Cardiac muscle cell (in vitro differentiated cells and primary cell): ENCODE data around the gene FAM120A. TPM values are rescaled to one million over a fixed set of nuclear protein-coding genes. Genes with fewer than 3 reads are reported as not detected.

ENCODE experiments used
- DNase-seq, 2 donors: peaks; one replicate each; pipeline versions ENCODE4 v3.0.0 to v3.0.0-alpha.2; 2010 to 2017; ENCODE audit warnings: low read depth in 1 of 2, low spot score in 1 of 2
- H3K27ac ChIP-seq: fragments of 200-600 bp; sonication (generic); 2 replicates; pipeline ENCODE4 v1.5.1; 2016
- H3K27me3 ChIP-seq: fragments of 200-600 bp; sonication (generic); 2 replicates; pipeline ENCODE4 v1.6.0; 2016; ENCODE audit warnings: control low read depth
- H3K36me3 ChIP-seq: fragments of 200-600 bp; sonication (generic); 2 replicates; pipeline ENCODE4 v1.5.1; 2016; ENCODE audit warnings: control low read depth
- H3K4me1 ChIP-seq: fragments of 200-600 bp; sonication (generic); 2 replicates; pipeline ENCODE4 v1.8.1; 2017; ENCODE audit warnings: low read depth, mild to moderate bottlenecking, mixed run types
- H3K4me3 ChIP-seq: fragments of 200-600 bp; sonication (generic); 2 replicates; pipeline ENCODE4 v1.5.1; 2016; ENCODE audit warnings: mild to moderate bottlenecking
- H3K9me3 ChIP-seq: fragments of 200-600 bp; sonication (generic); 2 replicates; pipeline ENCODE4 v1.5.1; 2017; ENCODE audit warnings: low read depth, mild to moderate bottlenecking, control low read depth
- polyA plus RNA-seq: library from polyadenylated mRNA; unstranded; fragments of >200 nt; fragmentation: Nextera tagmentation; extraction: Ambion mirVana; gene quantifications from 2 replicates; pipeline ENCODE4 v1.2.1, GENCODE V29; 2016
- total RNA-seq: library from RNA; depleted of rRNA; stranded (reverse); fragments of >200 nt; gene quantifications from 2 replicates; pipeline ENCODE4 v1.2.3, GENCODE V29; 2016
- TF ChIP-seq, protein P1 (sequence below): IDR thresholded peaks from 2 replicates; pipeline ENCODE4 v1.5.1; 2012; ENCODE audit warnings: low read depth, mild to moderate bottlenecking, low read length

FAM120A gene
- total and polyA plus RNA-seq, 2 experiments from 2014 or later: 12.9 to 39.8 TPM

- no peak for DNase-seq
Observed at GRCh38 chr9:93447655-93448054, 3.8 kb upstream of the FAM120A start.

DNA sequence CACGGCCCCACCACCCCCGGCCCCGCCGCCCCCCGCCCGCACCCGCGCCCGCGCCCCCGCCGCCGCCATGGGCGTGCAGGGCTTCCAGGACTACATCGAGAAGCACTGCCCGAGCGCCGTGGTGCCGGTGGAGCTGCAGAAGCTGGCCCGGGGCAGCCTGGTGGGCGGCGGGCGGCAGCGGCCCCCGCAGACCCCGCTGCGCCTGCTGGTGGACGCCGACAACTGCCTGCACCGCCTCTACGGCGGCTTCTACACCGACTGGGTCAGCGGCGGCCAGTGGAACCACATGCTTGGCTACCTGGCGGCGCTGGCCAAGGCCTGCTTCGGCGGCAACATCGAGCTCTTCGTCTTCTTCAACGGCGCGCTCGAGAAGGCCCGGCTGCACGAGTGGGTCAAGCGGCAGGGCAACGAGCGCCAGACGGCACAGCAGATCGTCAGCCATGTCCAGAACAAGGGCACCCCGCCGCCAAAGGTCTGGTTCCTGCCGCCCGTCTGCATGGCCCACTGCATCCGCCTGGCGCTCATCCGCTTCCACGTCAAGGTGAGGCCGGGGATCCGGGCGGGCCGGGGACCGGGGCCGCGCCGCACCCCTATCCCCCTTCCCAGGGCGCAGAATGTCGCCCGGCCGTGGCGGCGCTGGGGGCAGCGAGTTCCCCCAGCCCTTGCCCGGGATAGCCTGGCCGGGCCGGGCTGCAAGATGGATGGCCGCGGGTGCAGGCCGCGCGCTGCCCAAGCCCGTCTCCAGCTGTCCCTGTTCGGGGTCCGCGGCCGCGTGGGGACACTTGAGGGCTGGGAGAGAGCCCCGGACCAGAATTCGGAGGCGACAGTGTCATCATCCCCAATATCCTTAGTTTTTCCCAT lies 594 bp downstream of the FAM120A start:
- no peaks in the 10 kb centered on the region for H3K9me3 ChIP-seq
- H3K36me3 ChIP-seq: peaks cover 15% of the 10 kb centered on the region
- H3K27me3 ChIP-seq: no peaks in the 10 kb centered on the region
- peaks cover 22% of the 10 kb centered on the region for H3K4me1 ChIP-seq
- peak overlapping the region; percentile 85 for H3K27ac ChIP-seq
- H3K4me3 ChIP-seq: peak overlapping the region; percentile 64
- TF ChIP-seq, protein P1, sequence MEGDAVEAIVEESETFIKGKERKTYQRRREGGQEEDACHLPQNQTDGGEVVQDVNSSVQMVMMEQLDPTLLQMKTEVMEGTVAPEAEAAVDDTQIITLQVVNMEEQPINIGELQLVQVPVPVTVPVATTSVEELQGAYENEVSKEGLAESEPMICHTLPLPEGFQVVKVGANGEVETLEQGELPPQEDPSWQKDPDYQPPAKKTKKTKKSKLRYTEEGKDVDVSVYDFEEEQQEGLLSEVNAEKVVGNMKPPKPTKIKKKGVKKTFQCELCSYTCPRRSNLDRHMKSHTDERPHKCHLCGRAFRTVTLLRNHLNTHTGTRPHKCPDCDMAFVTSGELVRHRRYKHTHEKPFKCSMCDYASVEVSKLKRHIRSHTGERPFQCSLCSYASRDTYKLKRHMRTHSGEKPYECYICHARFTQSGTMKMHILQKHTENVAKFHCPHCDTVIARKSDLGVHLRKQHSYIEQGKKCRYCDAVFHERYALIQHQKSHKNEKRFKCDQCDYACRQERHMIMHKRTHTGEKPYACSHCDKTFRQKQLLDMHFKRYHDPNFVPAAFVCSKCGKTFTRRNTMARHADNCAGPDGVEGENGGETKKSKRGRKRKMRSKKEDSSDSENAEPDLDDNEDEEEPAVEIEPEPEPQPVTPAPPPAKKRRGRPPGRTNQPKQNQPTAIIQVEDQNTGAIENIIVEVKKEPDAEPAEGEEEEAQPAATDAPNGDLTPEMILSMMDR: no peak
- peak; percentile 54 to 57 for DNase-seq

More at GRCh38 chr9:93447655-93448054, 3.8 kb upstream of the FAM120A start:
- TF ChIP-seq, protein P1: no peak
- H3K9me3 ChIP-seq: no peaks in the 10 kb centered on the region
- peaks cover 24% of the 10 kb centered on the region for H3K36me3 ChIP-seq
- no peaks in the 10 kb centered on the region for H3K27me3 ChIP-seq
- no peak overlapping the region for H3K4me3 ChIP-seq
- no peak overlapping the region for H3K27ac ChIP-seq
- H3K4me1 ChIP-seq: peaks cover 15% of the 10 kb centered on the region

GRCh38 chr9:93452710-93453046 lies 1.2 kb downstream of the FAM120A start:
- peak in 1 of 2 donors; percentile 46 for DNase-seq
- Histone ChIP-seq H3K36me3 (peaks cover 9% of the 10 kb centered on the region), H3K9me3 (no peaks in the 10 kb centered on the region), H3K4me3 (peak overlapping the region; percentile 64), H3K27me3 (no peaks in the 10 kb centered on the region), H3K4me1 (peaks cover 22% of the 10 kb centered on the region), H3K27ac (peak overlapping the region; percentile 85)
- TF ChIP-seq, protein P1: no peak

- TF ChIP-seq, protein P1: no peak
- DNase-seq: peak; percentile 93 to 96
- Histone ChIP-seq H3K4me1 (peaks cover 22% of the 10 kb centered on the region), H3K4me3 (peak within 1 kb of the TSS; percentile 64), H3K9me3 (no peaks in the 10 kb centered on the region), H3K27me3 (no peaks in the 10 kb centered on the region), H3K27ac (peak within 1 kb of the TSS; percentile 85), H3K36me3 (peaks cover 3% of the 10 kb centered on the region)
Observed at GRCh38 chr9:93453047-93453914, 1.8 kb downstream of the FAM120A start, which contains the start of gene FAM120AOS. FAM120AOS (minus strand) TSS chr9:93453581; CDS start chr9:93452709, 872 bp downstream.

DNA sequence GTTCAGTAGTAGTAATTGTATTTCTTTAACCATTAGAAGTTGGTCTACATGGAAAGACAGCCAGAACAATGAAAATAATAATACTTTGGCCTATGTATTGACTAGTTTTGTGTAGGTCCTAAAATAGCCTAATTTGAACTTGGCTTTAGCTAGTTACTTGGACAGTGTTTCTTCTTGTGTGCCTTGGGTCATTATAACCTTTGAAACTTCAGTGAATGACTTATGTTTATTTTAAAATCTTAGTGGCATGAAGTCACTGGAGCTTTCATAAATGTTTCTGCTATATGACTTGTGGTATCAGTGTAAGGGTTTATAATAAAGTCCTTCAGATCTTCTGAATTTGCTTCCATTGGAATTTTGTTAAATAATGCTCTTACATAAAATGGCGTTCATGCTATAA lies 4.5 kb downstream of the FAM120A start:
- no peak for DNase-seq
- no peaks in the 10 kb centered on the region for H3K36me3 ChIP-seq
- no peaks in the 10 kb centered on the region for H3K27me3 ChIP-seq
- TF ChIP-seq, protein P1: no peak
- H3K27ac ChIP-seq: no peak overlapping the region
- H3K4me3 ChIP-seq: no peak overlapping the region
- H3K9me3 ChIP-seq: no peaks in the 10 kb centered on the region
- H3K4me1 ChIP-seq: peaks cover 21% of the 10 kb centered on the region
